Chondrocyte (in vitro differentiated cells): ENCODE results near the gene TCEA2. TPM values are rescaled to one million over a fixed set of nuclear protein-coding genes. Genes with fewer than 3 reads are reported as not detected.

Experiments used
- DNase-seq: peaks from one replicate; pipeline ENCODE4 v3.0.0; 2021; ENCODE audit warnings: mixed read lengths, low spot score
- H3K27ac Mint-ChIP-seq: one replicate; pipeline ENCODE4 v1.8.0; 2021; ENCODE audit warnings: mild to moderate bottlenecking, moderate library complexity, mixed read lengths; ENCODE audit not compliant: unreplicated experiment
- H3K27me3 Mint-ChIP-seq: 2 replicates; pipeline ENCODE4 v1.8.0; 2021; ENCODE audit warnings: low read depth, mixed read lengths
- H3K36me3 Mint-ChIP-seq: 2 replicates; pipeline ENCODE4 v1.8.0; 2021; ENCODE audit warnings: low read depth, mixed read lengths
- H3K4me1 Mint-ChIP-seq: 2 replicates; pipeline ENCODE4 v1.8.0; 2021; ENCODE audit warnings: low read depth, mild to moderate bottlenecking, mixed read lengths
- H3K4me3 Mint-ChIP-seq: one replicate; pipeline ENCODE4 v1.8.0; 2021; ENCODE audit warnings: mild to moderate bottlenecking, moderate library complexity, mixed read lengths; ENCODE audit not compliant: unreplicated experiment
- H3K9me3 Mint-ChIP-seq: 2 replicates; pipeline ENCODE4 v1.8.0; 2021; ENCODE audit warnings: low read depth, mixed read lengths
- CTCF ChIP-seq: fragments of 200-600 bp; sonication (generic); IDR thresholded peaks from 2 replicates; pipeline ENCODE4 v1.5.0; 2021; ENCODE audit warnings: antibody characterized with exemption, mild to moderate bottlenecking, moderate library complexity
- total RNA-seq: library from RNA; stranded (reverse); gene quantifications from 3 replicates; pipeline ENCODE4 v1.2.1, GENCODE V29; 2021

The TCEA2 gene
- total RNA-seq, 1 donor from 2014 or later, result 57.6 TPM

GRCh38 chr20:64023361-64024140, 39.4 kb upstream of the TCEA2 start:
- H3K27me3 Mint-ChIP-seq, result no peaks in the 10 kb centered on the region
- no peak for DNase-seq
- no peak for TF ChIP-seq CTCF
- no peaks in the 10 kb centered on the region for H3K4me1 Mint-ChIP-seq
- H3K36me3 Mint-ChIP-seq, result peaks cover 39% of the 10 kb centered on the region
- H3K4me3 Mint-ChIP-seq, result no peak overlapping the region
- no peak overlapping the region for H3K27ac Mint-ChIP-seq
- H3K9me3 Mint-ChIP-seq, result no peaks in the 10 kb centered on the region

GRCh38 chr20:64024141-64024990, 38.6 kb upstream of the TCEA2 start:
- Mint-ChIP-seq H3K36me3 (peaks cover 34% of the 10 kb centered on the region), H3K27ac (no peak overlapping the region), H3K4me3 (no peak overlapping the region), H3K27me3 (no peaks in the 10 kb centered on the region), H3K9me3 (no peaks in the 10 kb centered on the region), H3K4me1 (no peaks in the 10 kb centered on the region)
- DNase-seq, result no peak
- no peak for TF ChIP-seq CTCF

GRCh38 chr20:64025101-64025825, 37.7 kb upstream of the TCEA2 start:
- H3K27ac Mint-ChIP-seq, result no peak overlapping the region
- H3K9me3 Mint-ChIP-seq, result no peaks in the 10 kb centered on the region
- TF ChIP-seq CTCF, result no peak
- DNase-seq, result no peak
- no peaks in the 10 kb centered on the region for H3K27me3 Mint-ChIP-seq
- peaks cover 35% of the 10 kb centered on the region for H3K36me3 Mint-ChIP-seq
- no peak overlapping the region for H3K4me3 Mint-ChIP-seq
- no peaks in the 10 kb centered on the region for H3K4me1 Mint-ChIP-seq

- no peak for TF ChIP-seq CTCF
- no peaks in the 10 kb centered on the region for H3K4me1 Mint-ChIP-seq
- no peak for DNase-seq
- no peaks in the 10 kb centered on the region for H3K27me3 Mint-ChIP-seq
- no peak overlapping the region for H3K27ac Mint-ChIP-seq
- H3K36me3 Mint-ChIP-seq, result peaks cover 39% of the 10 kb centered on the region
- no peak overlapping the region for H3K4me3 Mint-ChIP-seq
- H3K9me3 Mint-ChIP-seq, result no peaks in the 10 kb centered on the region
Observed at GRCh38 chr20:64025826-64026412, 37.1 kb upstream of the TCEA2 start.
